H1 (cell line): ENCODE measurements around the gene PRKAG1. TPM values are rescaled to one million over a fixed set of nuclear protein-coding genes. Genes with fewer than 3 reads are reported as not detected.
A peak's percentile ranks its signal among the peaks of the same experiment; 100 is the strongest.

ENCODE experiments used
- CTCF ChIA-PET: fragments of 300-600 bp; sonication (Branson Sonifier 250); formaldehyde crosslinking; loops from one replicate; lab custom pipeline; 2021; ENCODE audit not compliant: partially characterized antibody; lab: Charles Lee
- POLR2A ChIA-PET: fragments of 300-600 bp; sonication (Branson Sonifier 250); formaldehyde crosslinking; loops from one replicate; lab custom pipeline; 2021; ENCODE audit warnings: inconsistent platforms; ENCODE audit not compliant: partially characterized antibody; lab: Charles Lee
- DNase-seq, 2 experiments: peaks; one replicate each; pipeline versions ENCODE4 v3.0.0 to v3.0.0-alpha.2; 2010 to 2022; ENCODE audit warnings: low spot score in 2 of 2, low read depth in 1 of 2, mixed read lengths in 1 of 2
- FAIRE-seq: peaks from 2 replicates; lab custom pipeline; 2011; peaks lifted over from hg19 to GRCh38; lab: Jason Lieb, UNC
- H2AFZ ChIP-seq: 2 replicates; pipeline ENCODE4 v1.8.1; 2012; ENCODE audit warnings: low read length, inconsistent platforms
- H2AK5ac ChIP-seq: 2 replicates; pipeline ENCODE4 v1.6.1; 2013; ENCODE audit warnings: low read depth, low read length
- H2BK120ac ChIP-seq: replicated peaks from 2 replicates; pipeline ENCODE3; 2013; ENCODE audit warnings: low read depth, low read length, inconsistent platforms
- H2BK12ac ChIP-seq: 2 replicates; pipeline ENCODE4 v1.6.1; 2013; ENCODE audit warnings: low read depth, low read length
- H2BK15ac ChIP-seq: 2 replicates; pipeline ENCODE4 v1.6.1; 2013; ENCODE audit warnings: low read length
- H2BK20ac ChIP-seq: 2 replicates; pipeline ENCODE4 v1.6.1; 2013; ENCODE audit warnings: low read length
- H2BK5ac ChIP-seq: 2 replicates; pipeline ENCODE4 v1.6.1; 2013; ENCODE audit warnings: low read depth, low read length
- H3K14ac ChIP-seq: 2 replicates; pipeline ENCODE4 v1.6.1; 2013; ENCODE audit warnings: inconsistent platforms; ENCODE audit not compliant: insufficient read length
- H3K18ac ChIP-seq: 2 replicates; pipeline ENCODE4 v1.6.1; 2013; ENCODE audit warnings: low read length; ENCODE audit errors: extremely low read depth
- H3K23ac ChIP-seq: 2 replicates; pipeline ENCODE4 v1.6.1; 2013; ENCODE audit warnings: inconsistent platforms; ENCODE audit not compliant: insufficient read length
- H3K23me2 ChIP-seq: 2 replicates; pipeline ENCODE4 v1.6.1; 2013; ENCODE audit warnings: low read depth, low read length
- H3K27ac ChIP-seq: 2 replicates; pipeline ENCODE4 v1.6.1; 2011; ENCODE audit warnings: low read depth, low read length, inconsistent platforms
- H3K27me3 ChIP-seq, 4 experiments: replicated peaks in 1 of 4; 1 replicate in 1 of 4; 2 replicates in 3 of 4; pipeline versions ENCODE4 v1.6.1 to v1.8.1; 2011 to 2013; ENCODE audit warnings: low read length in 3 of 4, mild to moderate bottlenecking in 3 of 4, inconsistent platforms in 2 of 4, mixed read lengths in 2 of 4, moderate library complexity in 1 of 4; ENCODE audit not compliant: control insufficient read depth in 3 of 4, insufficient read depth in 3 of 4; ENCODE audit errors: extremely low read depth in 1 of 4
- H3K36me3 ChIP-seq, 4 experiments: 2 replicates each; pipeline versions ENCODE4 v1.6.1 to v1.8.1; 2011 to 2013; ENCODE audit warnings: mild to moderate bottlenecking in 4 of 4, low read length in 3 of 4, moderate library complexity in 2 of 4, control low read depth in 1 of 4, inconsistent platforms in 1 of 4; ENCODE audit not compliant: insufficient read depth in 4 of 4, control insufficient read depth in 2 of 4
- H3K4ac ChIP-seq: replicated peaks from 2 replicates; pipeline ENCODE3; 2013; ENCODE audit warnings: low read length, low read depth, mixed read lengths, inconsistent platforms; ENCODE audit not compliant: insufficient read length
- H3K4me1 ChIP-seq, 4 experiments: replicated peaks in 1 of 4; 1 replicate in 1 of 4; 2 replicates in 3 of 4; pipeline versions ENCODE4 v1.6.1 to v1.8.1; 2011 to 2013; ENCODE audit warnings: low read length in 3 of 4, inconsistent platforms in 2 of 4, mixed read lengths in 1 of 4; ENCODE audit not compliant: insufficient read depth in 4 of 4, control insufficient read depth in 3 of 4
- H3K4me2 ChIP-seq, 2 experiments: 2 replicates each; pipeline versions ENCODE4 v1.6.1 to v1.8.1; 2011 to 2013; ENCODE audit warnings: low read depth in 2 of 2, low read length in 2 of 2, control low read depth in 1 of 2, inconsistent platforms in 1 of 2, mild to moderate bottlenecking in 1 of 2; ENCODE audit not compliant: insufficient read depth in 1 of 2
- H3K4me3 ChIP-seq, 4 experiments: fragments of 200-600, 300-600 bp in 1 of 4; sonication (generic), shearing (Covaris generic), sonication (Bioruptor Twin) in 1 of 4; 2 replicates each; pipeline versions ENCODE4 v1.5.1 to v1.8.1; 2011 to 2016; ENCODE audit warnings: low read length in 4 of 4, low read depth in 3 of 4, control low read depth in 2 of 4, inconsistent platforms in 2 of 4, mild to moderate bottlenecking in 2 of 4, mixed read lengths in 1 of 4, moderate library complexity in 1 of 4; ENCODE audit not compliant: insufficient read depth in 2 of 4; ENCODE audit errors: extremely low read depth in 1 of 4
- H3K56ac ChIP-seq: replicated peaks from 2 replicates; pipeline ENCODE3; 2013; ENCODE audit warnings: low read depth, mild to moderate bottlenecking, mixed read lengths, low read length, inconsistent platforms; ENCODE audit not compliant: insufficient read length
- H3K79me1 ChIP-seq: 2 replicates; pipeline ENCODE4 v1.6.1; 2013; ENCODE audit warnings: low read depth, low read length, control low read depth
- H3K79me2 ChIP-seq, 2 experiments: 2 replicates each; pipeline versions ENCODE4 v1.6.1 to v1.8.1; 2012 to 2013; ENCODE audit warnings: low read length in 2 of 2, mild to moderate bottlenecking in 2 of 2, inconsistent platforms in 1 of 2; ENCODE audit not compliant: insufficient read depth in 2 of 2, control insufficient read depth in 1 of 2
- H3K9ac ChIP-seq, 4 experiments: replicated peaks in 1 of 4; 1 replicate in 1 of 4; 2 replicates in 3 of 4; pipeline versions ENCODE4 v1.6.1 to v1.8.1; 2011 to 2013; ENCODE audit warnings: low read depth in 3 of 4, low read length in 3 of 4, control low read depth in 2 of 4, mild to moderate bottlenecking in 2 of 4, moderate library complexity in 2 of 4, inconsistent platforms in 1 of 4; ENCODE audit errors: extremely low read depth in 1 of 4
- H3K9me3 ChIP-seq, 2 experiments: 2 replicates each; pipeline versions ENCODE4 v1.6.1 to v1.8.1; 2012 to 2013; ENCODE audit warnings: mild to moderate bottlenecking in 2 of 2, moderate library complexity in 2 of 2, control low read depth in 1 of 2, inconsistent platforms in 1 of 2, low read depth in 1 of 2, low read length in 1 of 2, mixed read lengths in 1 of 2; ENCODE audit not compliant: insufficient read depth in 2 of 2
- H4K20me1 ChIP-seq, 2 experiments: replicated peaks in 1 of 2; 2 replicates each; pipeline versions ENCODE3 to v1.8.1; 2011 to 2013; ENCODE audit warnings: inconsistent platforms in 2 of 2, low read length in 2 of 2, mild to moderate bottlenecking in 1 of 2; ENCODE audit not compliant: insufficient read depth in 2 of 2, control insufficient read depth in 1 of 2
- H4K5ac ChIP-seq: 2 replicates; pipeline ENCODE4 v1.6.1; 2013; ENCODE audit warnings: low read length, low read depth, mixed read lengths, inconsistent platforms; ENCODE audit not compliant: insufficient read length
- H4K8ac ChIP-seq: 2 replicates; pipeline ENCODE4 v1.8.0; 2013; ENCODE audit warnings: mild to moderate bottlenecking, moderate library complexity, low read length, inconsistent platforms; ENCODE audit not compliant: insufficient read depth; ENCODE audit errors: extremely low read depth
- H4K91ac ChIP-seq: replicated peaks from 2 replicates; pipeline ENCODE3; 2013; ENCODE audit warnings: low read length, mixed read lengths, inconsistent platforms; ENCODE audit not compliant: insufficient read length
- ATF2 ChIP-seq: IDR thresholded peaks from 2 replicates; pipeline ENCODE4 v1.6.1; 2012; ENCODE audit warnings: low read length, inconsistent platforms
- BRCA1 ChIP-seq: IDR thresholded peaks from 2 replicates; pipeline ENCODE4 v1.6.1; 2012; ENCODE audit warnings: low read depth, low read length, improper control_type of control experiment
- CBX8 ChIP-seq: fragments of 300-800, 300-1000 bp; sonication (generic); IDR thresholded peaks from 2 replicates; pipeline ENCODE4 v1.7.1; 2016; ENCODE audit warnings: low read depth, low read length, borderline replicate concordance
- CTBP2 ChIP-seq: IDR thresholded peaks from 2 replicates; pipeline ENCODE4 v1.7.0; 2011; ENCODE audit warnings: borderline replicate concordance, mild to moderate bottlenecking, moderate library complexity, mixed read lengths, low read length; ENCODE audit not compliant: insufficient read depth, insufficient read length
- HDAC2 ChIP-seq, 2 experiments: fragments of 300-600 bp in 1 of 2; sonication (generic) in 1 of 2; IDR thresholded peaks; 2 replicates each; pipeline ENCODE4 v1.6.1; 2011 to 2012; ENCODE audit warnings: low read depth in 2 of 2, low read length in 2 of 2, mild to moderate bottlenecking in 2 of 2, moderate library complexity in 2 of 2, borderline replicate concordance in 1 of 2, inconsistent platforms in 1 of 2
- SIX5 ChIP-seq: IDR thresholded peaks from 2 replicates; pipeline ENCODE4 v1.6.1; 2011; ENCODE audit warnings: mild to moderate bottlenecking, low read depth, low read length
- WGBS, 2 experiments: shearing (Covaris generic) in 1 of 2; methylation state at CpG; one replicate each; pipeline versions ENCODE4 v1.1.6 to v1.1.7; 2013 to 2015; ENCODE audit warnings: low lambda C conversion rate in 2 of 2, mixed read lengths in 2 of 2, inconsistent platforms in 1 of 2, low coverage in 1 of 2, missing lambda C conversion rate in 1 of 2; ENCODE audit not compliant: insufficient replicate concordance in 2 of 2, insufficient coverage in 1 of 2, insufficient read length in 1 of 2; ENCODE audit errors: extremely low coverage in 1 of 2, missing lambda C conversion rate in 1 of 2; 5-methylcytosine and 5-hydroxymethylcytosine counted together
- polyA plus RNA-seq, 7 experiments: library from polyadenylated mRNA; depleted of rRNA in 3 of 7; stranded (reverse) in 5 of 7; unstranded in 2 of 7; fragments of >200 nt in 5 of 7; fragments of 200-250 nt in 2 of 7; gene quantifications; 1 replicate in 5 of 7; 2 replicates in 1 of 7; 4 replicates in 1 of 7; pipeline versions ENCODE4 v1.2.1 to v1.2.3, GENCODE V29; 2011 to 2013; ENCODE audit warnings: missing spikeins in 2 of 7, mixed read lengths in 2 of 7
- total RNA-seq: library from RNA; stranded (reverse); fragmentation: NEBNext Ultra II Directional; extraction: Animal tissue kit (Norgen Biotek cat#: 25700); gene quantifications from 2 replicates; pipeline ENCODE4 v1.2.1, GENCODE V29; 2021
- TF ChIP-seq, protein P1 (sequence below): IDR thresholded peaks from 2 replicates; pipeline ENCODE4 v1.6.1; 2012; ENCODE audit warnings: inconsistent platforms

PRKAG1 gene
- total and polyA plus RNA-seq, 2 of the 8 experiments (the other 6 are each of a cell fraction or from before 2014, with no cell fraction given), result 38.6 to 57.5 TPM

- peak; percentile 36 for FAIRE-seq
- TF ChIP-seq CTBP2 (no peak), BRCA1 (no peak), CBX8 (no peak), ATF2 (no peak), HDAC2 (IDR thresholded peaks at IDR 0.05; ENCODE audit: borderline replicate concordance in 1 of 2, low read depth in 2 of 2, low read length in 2 of 2) (0 out of 4 replicates have a peak, but pooled peaks of 1 of the 2 experiments have one; percentile 79), SIX5 (no peak)
- TF ChIP-seq, protein P1, sequence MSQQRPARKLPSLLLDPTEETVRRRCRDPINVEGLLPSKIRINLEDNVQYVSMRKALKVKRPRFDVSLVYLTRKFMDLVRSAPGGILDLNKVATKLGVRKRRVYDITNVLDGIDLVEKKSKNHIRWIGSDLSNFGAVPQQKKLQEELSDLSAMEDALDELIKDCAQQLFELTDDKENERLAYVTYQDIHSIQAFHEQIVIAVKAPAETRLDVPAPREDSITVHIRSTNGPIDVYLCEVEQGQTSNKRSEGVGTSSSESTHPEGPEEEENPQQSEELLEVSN, result no peak
Observed at GRCh38 chr12:48956279-48957140, 62.1 kb downstream of the PRKAG1 start.

More at GRCh38 chr12:48956279-48957140, 62.1 kb downstream of the PRKAG1 start:
- peaks cover 5 to 14% (median 8%) of the 10 kb centered on the region in 4 experiments; a peak in 6 of 7 replicates for H3K4me1 ChIP-seq
- peak overlapping the region; percentile 97 to 99 for H3K4me2 ChIP-seq
- peak overlapping the region; percentile 79 for H3K18ac ChIP-seq
- WGBS, 2 experiments, result 1% methylated on average over 14 of the region's 29 CpGs; no CpG with 5 or more reads in 1 of the 2 experiments
- H2BK15ac ChIP-seq, result no peak overlapping the region
- H3K4ac ChIP-seq, result no peak overlapping the region
- H4K20me1 ChIP-seq, result peaks cover 13 to 30% of the 10 kb centered on the region in 2 experiments
- H3K9me3 ChIP-seq, result no peaks in the 10 kb centered on the region
- no peak overlapping the region for H3K14ac ChIP-seq
- peaks cover 32 to 47% of the 10 kb centered on the region in 2 experiments for H3K79me2 ChIP-seq
- peak overlapping the region; percentile 89 for H4K91ac ChIP-seq
- peak overlapping the region; percentile 89 for H3K56ac ChIP-seq
- H3K4me3 ChIP-seq, result peak overlapping the region; percentile 93 to 97 (median 94)
- H4K8ac ChIP-seq, result peak overlapping the region; percentile 93; the same call in 1 of the 2 replicates
- peak overlapping the region; percentile 86 for H3K27ac ChIP-seq
- peaks cover 8% of the 10 kb centered on the region; the same call in 1 of the 2 replicates for H3K79me1 ChIP-seq
- peaks cover 9% of the 10 kb centered on the region; the same call in 1 of the 2 replicates for H3K23me2 ChIP-seq
- H3K36me3 ChIP-seq, result peaks cover 3 to 34% (median 7%) of the 10 kb centered on the region in 4 experiments; a peak in 5 of 8 replicates
- H2BK120ac ChIP-seq, result no peak overlapping the region
- no peaks in the 10 kb centered on the region for H3K27me3 ChIP-seq
- H2BK20ac ChIP-seq, result no peak overlapping the region; the same call in 1 of the 2 replicates
- H2AK5ac ChIP-seq, result no peak overlapping the region; the same call in 1 of the 2 replicates
- H3K23ac ChIP-seq, result no peak overlapping the region
- POLR2A ChIA-PET, result interaction anchor here (0.6 to 6.7 kb wide), 17 partner anchors 12 to 174 kb away, joined by 3 to 77 read pairs (median 4); partner anchors contain the start of genes DDX23, FKBP11 and RND1
- peak overlapping the region; percentile 73 to 89 (median 82) for H3K9ac ChIP-seq
- DNase-seq, result peak; percentile 83 to 89
- CTCF ChIA-PET, result interaction anchor here (0.9 to 40.8 kb wide), 7 partner anchors 10 to 66 kb away, joined by 3 to 1336 read pairs (median 15); partner anchors contain the start of genes DDN, FKBP11 and WNT1
- peak overlapping the region; percentile 88 for H4K5ac ChIP-seq
- H2BK12ac ChIP-seq, result peak overlapping the region; percentile 35
- H2BK5ac ChIP-seq, result peak overlapping the region; percentile 94
- H2AFZ ChIP-seq, result no peak overlapping the region
